GM12801 (cell line): Measurements from ENCODE around the gene SLC38A8.

Experiments
- TF ChIP-seq, protein P1 (sequence below): IDR thresholded peaks from one replicate; pipeline ENCODE4 v1.5.1; 2011; ENCODE audit warnings: control low read depth; ENCODE audit not compliant: insufficient read length; ENCODE audit errors: extremely low read depth

Gene SLC38A8

DNA sequence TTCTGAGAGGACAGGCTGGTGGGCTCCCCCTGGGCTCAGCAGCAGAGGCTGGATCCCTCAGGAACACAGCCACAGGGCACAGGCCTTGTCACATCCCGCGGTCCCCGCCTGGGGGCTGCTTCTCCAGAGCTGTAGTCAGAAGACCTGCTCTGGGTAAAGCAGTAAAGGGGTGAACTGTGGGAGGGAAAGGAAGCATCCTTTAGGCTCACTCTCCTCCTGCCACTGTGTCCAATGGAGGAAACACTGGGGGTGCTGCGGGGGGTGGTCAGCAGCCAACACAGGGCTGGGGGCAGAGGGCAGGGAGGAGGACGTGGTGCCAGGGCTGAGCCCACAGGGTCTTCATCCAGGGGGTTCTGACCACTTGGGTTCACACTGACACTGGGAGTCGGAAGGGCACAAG, 5.0 kb upstream of the SLC38A8 start:
- TF ChIP-seq, protein P1, sequence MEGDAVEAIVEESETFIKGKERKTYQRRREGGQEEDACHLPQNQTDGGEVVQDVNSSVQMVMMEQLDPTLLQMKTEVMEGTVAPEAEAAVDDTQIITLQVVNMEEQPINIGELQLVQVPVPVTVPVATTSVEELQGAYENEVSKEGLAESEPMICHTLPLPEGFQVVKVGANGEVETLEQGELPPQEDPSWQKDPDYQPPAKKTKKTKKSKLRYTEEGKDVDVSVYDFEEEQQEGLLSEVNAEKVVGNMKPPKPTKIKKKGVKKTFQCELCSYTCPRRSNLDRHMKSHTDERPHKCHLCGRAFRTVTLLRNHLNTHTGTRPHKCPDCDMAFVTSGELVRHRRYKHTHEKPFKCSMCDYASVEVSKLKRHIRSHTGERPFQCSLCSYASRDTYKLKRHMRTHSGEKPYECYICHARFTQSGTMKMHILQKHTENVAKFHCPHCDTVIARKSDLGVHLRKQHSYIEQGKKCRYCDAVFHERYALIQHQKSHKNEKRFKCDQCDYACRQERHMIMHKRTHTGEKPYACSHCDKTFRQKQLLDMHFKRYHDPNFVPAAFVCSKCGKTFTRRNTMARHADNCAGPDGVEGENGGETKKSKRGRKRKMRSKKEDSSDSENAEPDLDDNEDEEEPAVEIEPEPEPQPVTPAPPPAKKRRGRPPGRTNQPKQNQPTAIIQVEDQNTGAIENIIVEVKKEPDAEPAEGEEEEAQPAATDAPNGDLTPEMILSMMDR, result no peak

DNA sequence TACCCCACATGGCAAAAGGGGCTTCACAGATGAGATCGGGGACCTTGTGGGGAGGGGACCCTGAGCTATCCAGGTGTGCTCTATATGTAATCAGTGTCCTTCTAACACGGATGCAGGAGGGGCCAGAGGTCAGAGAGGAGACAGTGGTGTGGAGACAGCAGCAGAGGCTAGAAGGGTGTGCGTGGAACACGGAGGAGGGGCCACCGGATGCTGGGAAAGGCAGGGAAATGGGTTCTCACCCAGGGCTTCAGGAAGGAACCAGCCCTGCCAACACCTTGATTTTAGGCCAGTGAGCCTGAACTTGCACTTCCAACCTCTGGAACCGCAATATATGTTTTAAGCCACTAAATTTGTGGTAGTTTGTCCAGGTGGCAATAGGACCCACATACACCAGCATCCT, 4.6 kb upstream of the SLC38A8 start:
- TF ChIP-seq, protein P1, result no peak

DNA sequence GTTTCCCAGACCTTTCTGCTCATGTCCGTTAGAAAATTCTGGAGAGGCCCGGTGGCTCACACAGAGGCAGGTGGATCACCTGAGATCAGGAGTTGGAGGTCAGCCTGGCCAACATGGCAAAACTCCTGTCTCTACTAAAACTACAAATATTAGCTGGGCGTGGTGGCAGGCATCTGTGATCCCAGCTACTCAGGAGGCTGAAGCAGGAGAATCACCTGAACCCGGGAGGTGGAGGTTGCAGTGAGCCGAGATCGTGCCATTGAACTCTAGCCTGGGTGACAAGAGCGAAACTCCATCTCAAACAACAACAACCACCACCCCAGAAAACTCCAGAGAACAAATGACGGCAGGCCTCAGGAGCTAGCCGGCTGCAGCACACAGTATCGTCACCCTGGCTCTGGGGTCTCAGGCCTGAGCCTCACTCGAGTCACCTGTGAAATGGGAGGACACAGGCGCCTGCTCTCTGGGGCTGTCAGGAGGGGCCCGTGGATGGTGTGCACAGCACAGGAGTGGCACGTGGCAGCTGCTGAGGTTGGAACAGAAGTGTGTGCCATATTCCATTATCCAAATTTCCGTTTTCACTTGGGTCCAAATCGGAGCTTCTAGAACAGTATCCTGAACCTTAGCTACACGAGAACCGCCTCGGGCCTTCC, 3.3 kb upstream of the SLC38A8 start:
- TF ChIP-seq, protein P1, result no peak

DNA sequence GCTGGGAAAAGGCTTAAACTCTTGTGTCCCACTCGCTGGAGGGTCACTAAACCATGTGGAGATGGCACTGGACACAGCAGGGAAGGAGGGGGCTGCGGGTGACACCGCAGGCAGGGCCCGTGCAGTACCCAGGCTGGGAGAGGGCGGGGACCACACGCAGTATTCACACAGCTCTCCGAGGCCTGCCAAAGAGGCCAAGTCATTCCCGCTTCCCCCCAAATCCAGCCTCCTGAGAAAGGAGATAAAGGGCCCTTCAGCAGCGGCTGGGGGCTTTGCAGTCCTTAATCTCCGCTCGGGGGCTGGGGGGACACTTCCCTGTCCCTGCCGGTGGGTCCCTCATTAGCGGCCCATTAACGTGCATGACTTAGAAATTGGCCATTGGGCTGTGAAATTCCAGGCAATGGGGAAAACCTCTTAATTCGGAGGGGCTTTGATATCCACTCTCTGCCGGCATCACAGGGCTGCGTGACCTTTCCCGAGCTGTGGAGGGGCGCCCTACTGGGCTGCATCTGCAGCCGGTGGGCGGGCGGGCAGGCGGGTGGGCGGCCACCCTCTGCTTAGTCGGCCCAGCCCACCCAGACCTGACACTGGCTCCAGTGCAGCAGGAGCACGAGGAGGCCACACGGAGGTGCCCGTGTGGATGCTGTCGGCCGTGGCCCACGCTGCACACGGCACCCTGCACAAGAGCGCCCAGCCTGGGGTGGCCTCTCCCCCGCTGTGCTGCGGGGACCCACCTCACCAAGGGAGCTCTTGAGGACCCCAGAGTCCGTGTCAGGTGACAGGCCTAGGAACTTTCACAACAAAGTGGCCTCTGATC, 2.6 kb upstream of the SLC38A8 start:
- TF ChIP-seq, protein P1, result no peak

DNA sequence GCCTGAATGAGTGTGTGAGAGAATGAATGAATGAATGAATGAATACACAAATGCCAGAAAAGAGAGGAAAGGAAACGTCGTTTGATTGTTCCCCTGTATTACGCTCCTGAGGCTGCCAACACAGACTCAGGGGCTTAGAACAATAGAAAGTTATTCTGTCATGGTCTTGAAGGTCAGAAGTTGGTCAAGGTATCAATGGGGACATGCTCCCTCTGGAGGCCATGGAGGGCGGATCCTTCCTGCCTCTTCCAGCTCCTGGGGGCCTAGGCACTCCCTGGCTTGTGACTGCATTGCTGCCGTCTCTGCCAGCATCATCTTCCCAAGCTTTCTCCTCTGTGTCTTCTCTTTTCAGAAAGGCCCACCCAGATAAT, 1.5 kb upstream of the SLC38A8 start:
- TF ChIP-seq, protein P1, result no peak

DNA sequence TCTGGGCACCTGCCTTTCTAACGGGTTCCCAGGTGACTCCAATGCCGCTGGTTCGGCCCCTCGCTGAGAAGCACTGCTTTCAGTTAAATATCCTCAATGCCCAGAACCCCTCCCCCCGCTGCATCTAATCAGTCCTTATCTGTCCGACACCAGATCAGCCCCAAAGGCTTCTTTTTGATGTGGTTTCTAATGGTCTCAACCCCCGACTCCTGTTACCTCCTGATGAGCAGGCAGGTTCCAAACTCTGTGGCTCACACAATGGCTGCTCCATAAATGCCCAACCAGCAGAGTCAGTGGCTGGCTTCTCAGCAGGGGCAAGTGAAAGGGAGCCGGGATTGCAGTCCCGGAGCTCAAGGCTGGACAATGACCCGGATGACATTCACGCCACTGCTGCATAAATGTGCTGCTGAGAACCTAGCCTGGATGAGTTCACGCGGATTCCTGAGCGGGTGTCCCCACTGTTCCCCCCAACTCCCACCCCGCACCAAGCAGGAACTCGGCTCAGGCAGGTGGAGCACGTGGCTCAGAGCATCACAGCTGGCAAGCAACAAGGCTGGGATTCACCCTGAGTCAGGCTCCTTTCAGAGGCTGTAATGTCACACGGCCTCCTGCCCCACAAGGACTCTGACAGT, 1.0 kb upstream of the SLC38A8 start:
- TF ChIP-seq, protein P1, result no peak

DNA sequence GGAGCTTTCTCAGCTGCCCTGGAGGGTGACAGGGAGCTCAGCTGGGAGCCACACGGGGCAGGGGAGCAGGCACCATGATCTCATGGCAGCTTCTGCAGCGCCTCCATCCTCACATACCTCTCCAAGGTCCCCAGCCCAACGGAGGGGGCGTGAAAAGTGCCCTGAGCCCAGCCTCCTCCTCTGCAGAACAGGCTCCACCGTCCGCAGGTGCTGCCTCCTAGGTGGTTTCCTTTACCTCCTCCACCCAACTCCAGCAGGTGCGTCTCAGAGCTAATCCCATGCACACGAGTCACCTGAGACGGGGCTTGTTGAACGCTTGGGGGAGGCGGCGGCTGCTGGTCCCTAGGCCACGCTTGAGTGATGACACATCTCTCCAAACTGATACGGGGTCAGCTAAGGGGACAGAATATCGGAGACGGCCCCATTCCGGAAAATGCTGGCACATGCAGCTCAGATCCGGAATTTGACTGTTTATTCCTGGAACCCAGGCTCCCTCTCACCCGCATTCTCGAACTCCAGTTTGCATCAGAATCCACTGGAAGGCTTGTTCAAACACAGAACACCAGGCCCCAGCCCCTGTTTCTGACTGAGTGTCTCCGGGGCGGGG, 387 bp upstream of the SLC38A8 start:
- TF ChIP-seq, protein P1, result no peak
